Mesenteric fat pad (tissue), 1 donor: ENCODE measurements around the gene HPRT1. TPM values are rescaled to one million over a fixed set of nuclear protein-coding genes. Genes with fewer than 3 reads are reported as not detected.
"Not testable (repeated sequence)": the region's sequence is repeated elsewhere in the genome, so short reads cannot be mapped to it uniquely, and the experiment has no call there.

Experiments used
- DNase-seq: peaks from one replicate; pipeline ENCODE4 v3.0.0-alpha.2; 2020; ENCODE audit warnings: low spot score
- long read RNA-seq: library from polyadenylated mRNA; unstranded; transcript quantifications from one replicate; pipeline ENCODE4 v2.0.0, GENCODE V29; 2020
- total RNA-seq: library from RNA; stranded (reverse); fragmentation: NEBNext Ultra II Directional; extraction: Animal tissue kit (Norgen Biotek cat#: 25700); gene quantifications from one replicate; pipeline ENCODE4 v1.2.1, GENCODE V29; 2021
- donor health status: DM: yes; HTN: yes; CAD: no.

Gene HPRT1, protein sequence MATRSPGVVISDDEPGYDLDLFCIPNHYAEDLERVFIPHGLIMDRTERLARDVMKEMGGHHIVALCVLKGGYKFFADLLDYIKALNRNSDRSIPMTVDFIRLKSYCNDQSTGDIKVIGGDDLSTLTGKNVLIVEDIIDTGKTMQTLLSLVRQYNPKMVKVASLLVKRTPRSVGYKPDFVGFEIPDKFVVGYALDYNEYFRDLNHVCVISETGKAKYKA
- 18.1 TPM for total RNA-seq
- long read RNA-seq, transcript HPRT1-201 (9 exons, 1,407 nt), result major isoform, 9 of 14 reads
- long read RNA-seq, partial matches to known transcripts, result 1 of 14 reads
- long read RNA-seq, other reads (novel, unspliced or antisense), result 4 of 14 reads

DNA sequence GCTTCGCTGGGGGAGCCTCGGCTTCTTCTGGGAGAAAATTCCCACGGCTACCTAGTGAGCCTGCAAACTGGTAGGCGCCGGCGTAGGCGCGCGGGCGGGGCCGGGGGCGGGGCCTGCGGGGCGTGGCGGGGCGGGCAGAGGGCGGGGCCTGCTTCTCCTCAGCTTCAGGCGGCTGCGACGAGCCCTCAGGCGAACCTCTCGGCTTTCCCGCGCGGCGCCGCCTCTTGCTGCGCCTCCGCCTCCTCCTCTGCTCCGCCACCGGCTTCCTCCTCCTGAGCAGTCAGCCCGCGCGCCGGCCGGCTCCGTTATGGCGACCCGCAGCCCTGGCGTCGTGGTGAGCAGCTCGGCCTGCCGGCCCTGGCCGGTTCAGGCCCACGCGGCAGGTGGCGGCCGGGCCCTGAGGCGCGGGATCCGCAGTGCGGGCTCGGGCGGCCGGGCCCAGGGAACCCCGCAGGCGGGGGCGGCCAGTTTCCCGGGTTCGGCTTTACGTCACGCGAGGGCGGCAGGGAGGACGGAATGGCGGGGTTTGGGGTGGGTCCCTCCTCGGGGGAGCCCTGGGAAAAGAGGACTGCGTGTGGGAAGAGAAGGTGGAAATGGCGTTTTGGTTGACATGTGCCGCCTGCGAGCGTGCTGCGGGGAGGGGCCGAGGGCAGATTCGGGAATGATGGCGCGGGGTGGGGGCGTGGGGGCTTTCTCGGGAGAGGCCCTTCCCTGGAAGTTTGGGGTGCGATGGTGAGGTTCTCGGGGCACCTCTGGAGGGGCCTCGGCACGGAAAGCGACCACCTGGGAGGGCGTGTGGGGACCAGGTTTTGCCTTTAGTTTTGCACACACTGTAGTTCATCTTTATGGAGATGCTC lies at the start of gene HPRT1:
Gene HPRT1, plus strand, starts transcription at position 161 of the 857 bp plus-strand sequence. Its CDS starts 147 bp downstream, at position 308.
- peak; percentile 93 for DNase-seq

DNA sequence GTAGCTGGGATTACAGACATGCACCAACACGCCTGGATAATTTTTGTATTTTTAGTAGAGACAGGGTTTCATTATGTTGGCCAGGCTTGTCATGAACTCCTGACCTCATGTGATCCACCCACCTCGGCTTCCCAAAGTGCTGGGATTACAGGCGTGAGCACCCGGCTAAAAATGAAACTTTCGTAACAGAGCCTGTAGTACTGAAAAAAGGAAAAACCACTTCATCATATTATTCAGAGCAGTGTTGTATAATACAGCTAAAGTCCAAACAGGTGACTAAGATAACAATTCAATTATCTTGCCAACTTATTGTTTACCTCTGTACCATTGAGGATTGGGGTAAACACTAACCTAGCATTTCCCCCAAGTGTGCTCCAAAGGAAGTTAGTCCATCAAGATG lies 43.9 kb upstream of the HPRT1 start:
- no peak for DNase-seq

DNA sequence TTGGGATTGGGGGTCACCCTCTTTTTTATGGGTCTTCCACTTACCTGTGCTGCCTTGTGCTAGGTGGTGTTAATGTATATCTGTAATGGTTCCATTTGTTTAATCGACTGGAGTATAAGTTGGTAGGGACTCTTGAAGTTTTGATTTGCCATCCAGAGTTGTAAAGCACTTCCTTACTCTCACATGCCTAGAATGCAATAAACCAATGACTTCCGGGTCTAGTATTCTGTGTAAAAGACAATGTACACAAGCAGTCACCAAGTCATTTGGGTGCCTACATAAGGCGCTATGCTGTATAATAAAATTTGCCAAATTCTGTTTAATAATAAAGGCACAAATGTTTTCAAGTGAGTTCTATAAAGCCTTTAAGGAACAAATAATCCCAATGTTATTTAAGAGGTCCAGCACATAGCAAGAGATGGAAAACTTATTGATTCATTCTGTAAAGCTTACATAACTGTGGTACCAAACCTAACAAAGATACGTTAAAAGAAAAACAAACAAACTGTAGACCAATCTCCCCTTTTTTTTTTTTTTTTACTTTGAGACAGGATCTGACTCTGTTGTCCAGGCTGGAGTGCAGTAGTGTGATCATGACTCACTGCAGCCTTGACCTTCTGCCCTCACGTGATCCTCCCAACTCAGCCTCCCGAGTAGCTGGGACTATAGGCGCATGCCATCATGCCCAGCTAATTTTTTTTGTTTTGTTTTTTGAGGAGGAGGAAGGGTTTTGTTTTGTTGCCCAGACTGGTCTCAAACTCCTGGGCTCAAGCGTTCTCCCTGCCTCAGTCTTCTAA lies 41.5 kb upstream of the HPRT1 start:
- no peak for DNase-seq

DNA sequence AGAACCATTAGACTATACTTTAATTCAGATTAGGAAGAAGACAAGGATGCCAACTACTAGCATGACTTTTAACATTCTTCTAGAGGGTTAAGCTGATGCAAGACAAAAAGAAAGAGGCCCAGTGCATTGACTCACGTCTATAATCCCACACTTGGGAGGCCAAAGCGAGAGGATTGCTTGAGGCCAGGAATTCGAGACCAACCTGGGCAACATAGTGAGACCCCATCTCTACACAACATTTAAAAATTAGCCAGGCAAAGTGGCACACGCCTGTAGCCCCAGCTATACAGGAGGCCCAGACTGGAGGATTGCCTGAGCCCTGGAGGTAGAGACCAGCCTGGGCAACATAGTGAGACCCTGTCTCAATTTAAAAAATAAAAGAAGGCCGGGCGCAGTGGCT lies 40.2 kb upstream of the HPRT1 start:
- DNase-seq, result no peak

DNA sequence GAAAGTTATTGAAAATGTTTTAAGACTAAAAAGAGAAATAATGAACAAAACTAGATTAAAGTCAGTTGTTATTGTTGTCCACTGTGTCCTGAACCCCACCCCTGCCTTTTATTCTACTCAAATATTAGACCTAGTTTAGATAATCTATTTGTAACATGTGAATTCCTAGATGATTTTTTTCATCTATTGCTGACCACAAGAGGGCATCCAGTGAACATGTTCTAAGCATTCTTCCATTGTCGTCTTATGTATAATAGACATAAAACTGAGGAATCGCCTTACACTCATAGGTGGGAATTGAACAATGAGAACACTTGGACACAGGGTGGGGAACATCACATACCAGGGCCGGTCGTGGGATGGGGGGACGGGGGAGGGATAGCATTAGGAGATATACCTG lies 36.4 kb upstream of the HPRT1 start:
- DNase-seq, result no peak

DNA sequence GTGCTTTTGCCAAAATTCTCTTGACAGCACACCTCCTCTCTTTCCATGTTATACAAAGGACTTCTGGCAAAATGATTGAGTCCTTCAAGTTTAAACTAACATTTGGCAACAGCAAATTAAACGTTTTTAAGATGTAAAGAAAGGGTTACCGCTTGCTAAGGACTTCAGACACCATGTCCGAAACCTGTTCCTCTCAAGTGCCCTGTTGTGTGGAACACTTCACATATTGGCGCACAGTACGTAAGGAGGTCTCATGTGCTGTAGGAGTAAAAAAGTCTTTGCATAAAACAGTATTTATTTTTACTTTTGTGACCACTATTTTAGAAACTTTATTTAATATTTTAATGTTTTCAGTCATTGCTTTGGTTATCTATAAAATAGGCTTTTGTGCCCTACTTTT lies 33.7 kb upstream of the HPRT1 start:
- no peak for DNase-seq

DNA sequence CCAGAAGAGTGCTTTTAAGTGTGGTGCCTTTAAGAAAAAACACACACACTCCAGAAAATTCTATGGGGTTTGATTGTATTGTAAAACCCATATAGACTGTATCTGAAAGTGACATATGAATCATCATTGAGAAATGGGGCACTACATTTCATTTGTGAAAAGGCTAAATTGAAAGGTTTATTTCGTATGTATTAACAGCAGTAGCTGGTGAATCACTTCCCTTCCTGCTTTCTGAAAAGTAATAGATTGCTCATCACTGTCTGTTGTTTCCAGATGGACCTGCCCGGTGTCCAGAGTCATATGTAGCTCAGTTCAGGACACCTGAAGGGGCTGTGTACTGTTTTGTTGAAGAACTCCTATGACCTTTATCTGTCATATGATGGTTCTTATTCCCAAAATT lies 28.1 kb upstream of the HPRT1 start:
- no peak for DNase-seq

DNA sequence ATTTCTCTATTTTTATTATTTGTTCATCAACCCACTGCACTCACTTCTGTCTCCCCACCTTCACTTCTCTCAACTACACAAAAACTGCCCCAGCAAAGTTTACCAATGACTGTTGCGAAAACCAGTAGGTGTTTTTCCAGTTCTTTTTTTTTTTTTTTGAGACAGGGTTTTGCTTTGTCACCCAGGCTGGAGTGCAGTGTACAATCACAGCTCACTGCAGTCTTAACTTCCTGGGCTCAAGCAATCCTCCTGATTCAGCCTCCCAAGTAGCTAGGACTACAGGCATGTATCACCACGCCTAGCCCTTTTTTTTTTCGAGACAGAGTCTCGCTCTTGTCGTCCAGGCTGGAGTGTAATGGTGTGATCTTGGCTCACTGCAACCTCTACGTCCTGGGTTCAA lies 24.1 kb upstream of the HPRT1 start:
- DNase-seq, result no peak

DNA sequence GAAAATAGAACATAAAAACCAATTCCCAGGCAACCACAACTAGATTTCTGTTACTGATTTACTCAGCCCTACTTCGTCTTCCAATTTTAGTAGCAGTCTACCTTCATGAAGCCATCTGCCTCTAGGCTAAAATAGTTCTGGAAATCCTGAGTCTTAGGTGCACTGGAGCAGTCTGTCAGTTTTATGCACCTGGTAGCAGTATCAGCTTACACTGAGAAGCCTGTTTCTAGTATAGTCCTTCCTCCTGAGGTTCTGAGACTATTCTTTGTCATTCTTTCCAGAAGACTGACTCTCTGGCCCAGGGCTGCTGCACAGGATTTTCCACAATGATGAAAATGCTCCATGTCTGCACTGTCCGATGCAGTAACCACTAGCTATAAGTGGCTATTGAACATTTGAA lies 16.9 kb upstream of the HPRT1 start:
- no peak for DNase-seq

DNA sequence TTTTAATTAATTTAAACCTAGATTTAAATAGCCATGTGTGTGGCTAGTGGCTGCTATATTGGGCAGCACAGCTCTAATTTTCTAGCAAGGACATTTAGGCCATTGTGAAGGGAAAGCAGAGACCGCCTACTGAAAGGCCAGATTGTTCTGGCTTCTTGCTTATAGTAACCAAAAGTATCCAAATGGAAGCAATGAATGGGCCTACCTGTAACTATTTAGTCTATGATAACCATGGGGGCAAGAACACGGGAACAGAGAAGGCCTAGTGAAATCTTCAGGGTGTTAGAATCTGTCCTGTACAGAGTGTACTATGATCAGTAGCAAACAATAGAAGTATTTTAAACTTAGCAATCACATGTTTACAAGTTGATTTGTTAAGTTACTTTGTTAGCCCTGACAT lies 16.5 kb upstream of the HPRT1 start:
- no peak for DNase-seq

DNA sequence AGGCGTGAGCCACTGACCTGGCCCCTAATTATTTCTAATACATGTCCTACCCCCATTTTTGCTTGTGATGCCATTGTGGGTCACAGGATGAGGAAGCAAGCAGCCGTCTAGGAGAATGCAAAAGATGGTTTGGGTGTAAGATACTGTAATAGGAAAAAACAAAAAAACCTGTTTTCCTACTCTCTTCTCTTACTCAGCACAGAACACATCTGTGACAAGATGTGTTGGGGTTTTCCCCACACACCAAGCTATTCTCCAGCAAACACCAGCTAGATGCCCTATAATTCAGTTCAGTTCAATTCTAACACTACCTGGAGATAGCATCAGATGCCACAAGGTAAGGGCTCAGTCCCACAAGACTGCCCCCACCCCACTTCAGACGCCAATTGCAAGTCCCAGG lies 15.3 kb upstream of the HPRT1 start:
- no peak for DNase-seq

DNA sequence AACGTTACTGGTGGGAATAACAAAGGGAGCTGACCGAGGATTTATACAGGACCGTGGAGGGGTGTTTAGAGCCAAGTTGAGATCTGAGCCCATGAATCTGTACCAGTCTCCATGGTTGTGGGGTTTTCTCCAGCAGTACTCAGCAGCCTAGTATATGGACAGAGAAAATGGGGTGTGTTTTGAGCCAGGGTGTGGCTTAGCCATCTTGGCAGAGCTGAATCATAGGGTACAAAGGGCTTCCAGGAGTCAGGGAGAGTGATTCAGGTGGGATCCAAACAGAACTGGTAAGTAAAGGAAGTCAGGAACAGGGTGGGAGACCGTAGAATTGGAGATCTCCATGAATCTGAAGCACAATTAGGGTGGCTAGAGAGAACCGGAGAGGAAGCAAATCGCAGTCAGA lies 7.4 kb upstream of the HPRT1 start:
- DNase-seq, result no peak

DNA sequence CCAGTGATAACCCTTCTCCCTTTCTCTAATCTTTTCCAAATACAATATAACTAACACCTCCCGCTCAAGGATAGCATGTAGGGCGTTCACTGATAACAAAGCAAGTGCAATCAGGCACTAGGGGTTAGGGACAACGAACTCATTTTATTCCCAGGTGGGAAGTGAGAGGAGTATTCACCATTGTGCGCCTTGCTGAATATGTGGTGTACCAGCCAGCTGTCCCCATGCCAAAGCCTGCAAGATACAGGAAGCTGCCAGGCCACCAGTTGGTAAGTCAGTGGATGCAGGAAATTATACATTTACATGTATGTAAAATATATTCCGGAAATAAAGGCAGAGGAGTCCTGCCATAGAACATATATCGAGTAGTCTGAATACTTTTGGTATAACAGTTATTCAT lies 6.3 kb upstream of the HPRT1 start:
- no peak for DNase-seq

DNA sequence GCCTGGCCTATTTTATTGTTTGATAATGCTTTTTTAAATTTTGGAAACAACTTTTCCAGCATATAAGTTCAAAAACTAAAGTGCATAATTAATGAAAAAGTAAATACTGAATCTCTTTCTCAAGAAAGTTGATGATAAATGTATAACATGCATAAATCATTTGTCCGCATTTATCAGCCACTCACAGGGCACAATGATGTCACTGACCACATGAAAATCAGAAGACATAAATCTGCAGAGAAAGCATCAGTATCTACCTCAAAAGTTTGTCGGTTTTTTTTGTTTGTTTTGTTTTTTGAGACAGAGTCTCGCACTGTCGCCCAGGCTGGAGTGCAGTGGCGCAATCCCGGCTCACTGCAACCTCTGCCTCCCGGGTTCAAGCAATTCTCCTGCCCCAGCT lies 5.5 kb upstream of the HPRT1 start:
- no peak for DNase-seq

DNA sequence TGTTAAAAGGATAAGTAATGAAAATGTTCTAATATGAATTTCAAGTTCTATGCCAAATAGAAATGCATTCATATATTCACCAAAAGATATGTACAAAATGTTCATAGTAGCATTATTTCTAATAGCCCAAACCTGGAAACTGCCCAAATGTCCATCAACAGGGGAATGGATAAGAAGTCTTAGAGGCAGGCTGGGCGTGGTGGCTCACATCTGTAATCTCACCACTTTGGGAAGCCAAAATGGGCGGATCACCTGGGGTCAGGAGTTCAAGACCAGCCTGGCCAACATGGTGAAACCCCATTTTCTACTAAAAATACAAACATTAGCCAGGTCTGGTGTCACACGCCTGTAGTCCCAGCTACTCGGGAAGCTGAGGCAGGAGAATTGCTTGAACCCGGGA lies 2.3 kb upstream of the HPRT1 start:
- no peak for DNase-seq

DNA sequence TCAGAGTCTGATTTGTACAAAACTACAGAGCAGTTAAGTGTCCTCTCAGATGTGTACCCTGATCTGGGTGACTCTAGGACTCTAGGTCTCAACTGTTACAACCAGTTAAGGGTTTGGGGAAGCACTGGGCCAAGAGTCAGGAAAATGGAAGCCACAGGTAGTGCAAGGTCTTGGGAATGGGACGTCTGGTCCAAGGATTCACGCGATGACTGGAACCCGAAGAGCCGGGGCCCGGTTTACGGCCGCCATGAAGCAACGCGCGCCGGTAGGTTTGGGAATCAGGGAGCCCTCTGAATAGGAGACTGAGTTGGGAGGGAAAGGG lies 321 bp upstream of the HPRT1 start:
- no peak for DNase-seq

DNA sequence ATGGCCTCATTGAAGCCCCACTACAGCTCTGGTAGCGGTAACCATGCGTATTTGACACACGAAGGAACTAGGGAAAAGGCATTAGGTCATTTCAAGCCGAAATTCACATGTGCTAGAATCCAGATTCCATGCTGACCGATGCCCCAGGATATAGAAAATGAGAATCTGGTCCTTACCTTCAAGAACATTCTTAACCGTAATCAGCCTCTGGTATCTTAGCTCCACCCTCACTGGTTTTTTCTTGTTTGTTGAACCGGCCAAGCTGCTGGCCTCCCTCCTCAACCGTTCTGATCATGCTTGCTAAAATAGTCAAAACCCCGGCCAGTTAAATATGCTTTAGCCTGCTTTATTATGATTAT lies 876 bp downstream of the HPRT1 start:
- DNase-seq, result no peak

DNA sequence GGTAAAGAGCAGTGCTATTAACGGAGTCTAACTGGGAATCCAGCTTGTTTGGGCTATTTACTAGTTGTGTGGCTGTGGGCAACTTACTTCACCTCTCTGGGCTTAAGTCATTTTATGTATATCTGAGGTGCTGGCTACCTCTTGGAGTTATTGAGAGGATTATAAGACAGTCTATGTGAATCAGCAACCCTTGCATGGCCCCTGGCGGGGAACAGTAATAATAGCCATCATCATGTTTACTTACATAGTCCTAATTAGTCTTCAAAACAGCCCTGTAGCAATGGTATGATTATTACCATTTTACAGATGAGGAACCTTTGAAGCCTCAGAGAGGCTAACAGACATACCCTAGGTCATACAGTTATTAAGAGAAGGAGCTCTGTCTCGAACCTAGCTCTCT lies 1.5 kb downstream of the HPRT1 start:
- no peak for DNase-seq

DNA sequence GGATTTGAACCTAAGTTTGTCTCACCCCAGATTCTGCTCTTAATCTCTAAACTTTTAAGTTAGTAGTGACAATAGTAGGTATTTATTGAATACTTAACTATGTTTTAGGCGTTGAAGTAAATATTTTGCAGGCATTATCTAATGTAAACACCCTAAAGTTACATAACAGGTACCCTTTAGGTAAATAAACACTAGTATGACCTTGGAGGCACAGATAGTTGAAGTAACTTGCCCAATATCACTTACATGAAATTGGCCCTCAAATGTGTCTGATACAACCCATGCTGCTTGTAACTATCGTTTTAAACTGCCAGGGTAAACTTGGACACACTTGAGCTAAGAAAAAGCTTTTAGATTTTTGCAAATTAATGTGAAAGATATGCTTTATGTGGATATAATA lies 3.0 kb downstream of the HPRT1 start:
- DNase-seq, result no peak

DNA sequence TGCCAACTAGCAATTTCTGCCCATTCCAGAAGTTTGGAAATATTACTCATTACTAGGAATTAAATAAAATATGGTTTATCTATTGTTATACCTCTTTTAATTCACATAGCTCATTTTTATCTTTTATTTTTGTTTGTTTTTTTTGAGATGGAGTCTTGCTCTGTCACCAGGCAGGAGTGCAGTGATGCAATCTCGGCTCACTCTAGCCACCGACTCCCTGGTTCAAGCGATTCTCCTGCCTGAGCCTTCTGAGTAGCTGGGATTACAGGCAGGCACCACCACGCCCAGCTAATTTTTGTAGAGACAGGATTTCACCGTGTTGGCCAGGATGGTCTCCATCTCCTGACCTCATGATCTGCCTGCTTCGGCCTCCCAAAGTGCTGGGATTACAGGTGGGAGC lies 4.5 kb downstream of the HPRT1 start:
- not testable (repeated sequence) for DNase-seq

DNA sequence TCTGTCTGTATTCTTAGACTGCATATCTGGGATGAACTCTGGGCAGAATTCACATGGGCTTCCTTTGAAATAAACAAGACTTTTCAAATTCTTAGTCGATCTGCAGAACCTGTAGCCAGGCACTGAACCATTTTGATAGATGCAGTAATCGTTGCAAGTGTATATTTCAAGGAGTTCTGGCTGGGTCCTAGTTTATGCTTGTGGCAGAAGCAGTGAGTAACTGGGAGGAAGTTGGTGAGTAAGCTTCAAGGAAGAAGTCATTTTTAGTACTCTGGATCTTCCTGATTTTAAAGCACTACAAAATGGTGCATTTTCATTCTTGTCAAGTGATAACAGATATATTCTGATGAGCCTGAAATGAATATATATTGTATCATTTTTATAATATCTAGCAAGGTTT lies 9.5 kb downstream of the HPRT1 start:
- DNase-seq, result no peak

DNA sequence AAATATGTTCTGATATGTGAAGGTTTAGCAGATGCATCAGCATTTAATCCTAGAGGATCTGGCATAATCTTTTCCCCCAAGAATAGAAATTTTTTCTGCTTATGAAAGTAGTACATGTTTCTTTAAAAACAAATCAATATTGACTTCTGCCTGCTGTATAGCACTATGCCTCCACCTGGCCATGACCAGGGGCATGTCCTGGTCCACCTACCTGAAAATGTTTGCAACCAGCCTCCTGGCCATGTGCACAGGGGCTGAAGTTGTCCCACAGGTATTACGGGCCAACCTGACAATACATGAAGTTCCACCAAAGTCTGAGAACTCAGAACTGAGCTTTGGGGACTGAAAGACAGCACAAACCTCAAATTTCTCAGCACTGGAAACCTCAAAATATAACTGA lies 10.0 kb downstream of the HPRT1 start:
- no peak for DNase-seq
